Uterus (tissue), 2 donors: ENCODE data around the gene ANO4.

Source experiments
- CTCF ChIP-seq, 4 experiments: fragments of 200-600 bp in 2 of 4; fragments of 450-650 bp in 2 of 4; sonication (generic) in 2 of 4; IDR thresholded peaks; one replicate each; pipeline ENCODE4 v1.5.1; 2016 to 2019; ENCODE audit warnings: antibody characterized with exemption in 4 of 4, mild to moderate bottlenecking in 2 of 4, moderate library complexity in 1 of 4
- POLR2A ChIP-seq, 2 donors: fragments of 450-650 bp; IDR thresholded peaks; one replicate each; pipeline ENCODE4 v1.6.1; 2016; ENCODE audit warnings: antibody characterized with exemption in 2 of 2, mild to moderate bottlenecking in 1 of 2, moderate library complexity in 1 of 2

GRCh38 chr12:100953677-100954076 is 159.1 kb downstream of the ANO4 start:
- no peak for TF ChIP-seq CTCF (IDR thresholded peaks at IDR 0.05)
- no peak for TF ChIP-seq POLR2A (IDR thresholded peaks at IDR 0.05)
